Ishikawa (cell line): ENCODE measurements around the gene ZNF341.

Experiments used
- CEBPB ChIP-seq: IDR thresholded peaks from 2 replicates; pipeline ENCODE4 v1.6.1; 2012
- CREB1 ChIP-seq: IDR thresholded peaks from 2 replicates; pipeline ENCODE4 v1.6.1; 2012; ENCODE audit warnings: low read depth
- EGR1 ChIP-seq: IDR thresholded peaks from 2 replicates; pipeline ENCODE4 v1.6.1; 2012
- EP300 ChIP-seq: IDR thresholded peaks from 2 replicates; pipeline ENCODE4 v1.6.1; 2012; ENCODE audit warnings: borderline replicate concordance
- FOXM1 ChIP-seq: IDR thresholded peaks from 2 replicates; pipeline ENCODE4 v1.6.1; 2012; ENCODE audit warnings: low read depth, borderline replicate concordance
- RAD21 ChIP-seq: IDR thresholded peaks from 2 replicates; pipeline ENCODE4 v1.6.1; 2012; ENCODE audit warnings: low read depth
- REST ChIP-seq: IDR thresholded peaks from 2 replicates; pipeline ENCODE4 v1.6.1; 2012; ENCODE audit warnings: low read depth, mild to moderate bottlenecking
- TAF1 ChIP-seq: IDR thresholded peaks from 2 replicates; pipeline ENCODE4 v1.6.1; 2012; ENCODE audit warnings: low read depth, mild to moderate bottlenecking
- TCF12 ChIP-seq: IDR thresholded peaks from 2 replicates; pipeline ENCODE4 v1.6.1; 2012; ENCODE audit warnings: low read depth
- TEAD4 ChIP-seq: IDR thresholded peaks from 2 replicates; pipeline ENCODE4 v1.6.1; 2012
- USF1 ChIP-seq: IDR thresholded peaks from 2 replicates; pipeline ENCODE4 v1.6.1; 2012
- YY1 ChIP-seq: IDR thresholded peaks from 2 replicates; pipeline ENCODE4 v1.6.1; 2012; ENCODE audit warnings: low read depth
- ZBTB7A ChIP-seq: IDR thresholded peaks from 2 replicates; pipeline ENCODE4 v1.6.1; 2012; ENCODE audit warnings: low read depth

GRCh38 chr20:33701629-33702450 is 30.0 kb upstream of the ZNF341 start:
- TF ChIP-seq FOXM1 (no peak), TAF1 (no peak), RAD21 (no peak), TCF12 (no peak), YY1 (no peak), EGR1 (no peak), REST (no peak), TEAD4 (no peak), EP300 (no peak), CEBPB (no peak), USF1 (no peak), CREB1 (no peak), ZBTB7A (no peak)
